Medulla oblongata (tissue), 1 donor: ENCODE measurements around the gene UGGT1.
"Not testable (repeated sequence)": the region's sequence is repeated elsewhere in the genome, so short reads cannot be mapped to it uniquely, and the experiment has no call there.

Experiments used
- DNase-seq: peaks from one replicate; pipeline ENCODE4 v3.0.0-alpha.2; 2015; ENCODE audit errors: extremely low spot score

UGGT1 gene

GRCh38 chr2:128115921-128116623 lies 25.1 kb downstream of the UGGT1 start:
- DNase-seq, result no peak

GRCh38 chr2:128134573-128134972 lies 43.6 kb downstream of the UGGT1 start:
- no peak for DNase-seq

- DNase-seq, result no peak
These were observed 46.2 kb downstream of the UGGT1 start for GRCh38 chr2:128137094-128137616.

GRCh38 chr2:128139624-128140023 lies 48.6 kb downstream of the UGGT1 start:
- no peak for DNase-seq

GRCh38 chr2:128145651-128146050 lies 54.7 kb downstream of the UGGT1 start:
- DNase-seq, result peak; percentile 30

- DNase-seq, result no peak
These were observed 62.8 kb downstream of the UGGT1 start for GRCh38 chr2:128153786-128154185.

- peak; percentile 50 for DNase-seq
These were observed 63.2 kb downstream of the UGGT1 start for GRCh38 chr2:128154225-128154624.

GRCh38 chr2:128155970-128156369 lies 65.0 kb downstream of the UGGT1 start:
- DNase-seq, result no peak

- no peak for DNase-seq
These were observed 65.8 kb downstream of the UGGT1 start for GRCh38 chr2:128156812-128157211.

GRCh38 chr2:128157644-128158043 lies 66.6 kb downstream of the UGGT1 start:
- no peak for DNase-seq

GRCh38 chr2:128158176-128158575 lies 67.2 kb downstream of the UGGT1 start:
- no peak for DNase-seq

GRCh38 chr2:128159437-128159836 lies 68.4 kb downstream of the UGGT1 start:
- DNase-seq, result no peak

GRCh38 chr2:128160616-128161275 lies 69.7 kb downstream of the UGGT1 start:
- DNase-seq, result no peak

GRCh38 chr2:128162266-128162665 lies 71.3 kb downstream of the UGGT1 start:
- no peak for DNase-seq

GRCh38 chr2:128164311-128164710 lies 73.3 kb downstream of the UGGT1 start:
- no peak for DNase-seq

GRCh38 chr2:128166746-128167353 lies 75.8 kb downstream of the UGGT1 start:
- DNase-seq, result no peak

GRCh38 chr2:128169094-128169493 lies 78.1 kb downstream of the UGGT1 start:
- DNase-seq, result no peak

- DNase-seq, result no peak
These were observed 78.5 kb downstream of the UGGT1 start for GRCh38 chr2:128169497-128169896.

GRCh38 chr2:128169933-128170709 lies 79.1 kb downstream of the UGGT1 start:
- DNase-seq, result no peak

- no peak for DNase-seq
These were observed 79.8 kb downstream of the UGGT1 start for GRCh38 chr2:128170776-128171175.

- no peak for DNase-seq
These were observed 81.2 kb downstream of the UGGT1 start for GRCh38 chr2:128172191-128172590.

- not testable (repeated sequence) for DNase-seq
These were observed 83.1 kb downstream of the UGGT1 start for GRCh38 chr2:128174067-128174466.
